ENCODE measurements around the gene PROM1. TPM values are rescaled to one million over a fixed set of nuclear protein-coding genes. Genes with fewer than 3 reads are reported as not detected.

PROM1 gene
- polyA plus RNA-seq, 3 donors: not detected

GRCh38 chr4:16078195-16078760 is 5.5 kb downstream of the PROM1 start:
- Mint-ChIP-seq H3K9me3 (peaks cover 0 to 4% (median under 1%) of the 10 kb centered on the region in 7 donors), H3K36me3 (peaks cover 0 to 3% of the 10 kb centered on the region in 2 donors), H3K4me3 (no peak overlapping the region), H3K27ac (no peak overlapping the region), H3K27me3 (ENCODE audit: low read depth in 3 of 3) (peaks cover 17 to 28% (median 25%) of the 10 kb centered on the region in 3 donors), H3K4me1 (peaks cover 34% of the 10 kb centered on the region)
- TF ChIP-seq CTCF (IDR thresholded peaks at IDR 0.05): no peak
- peaks cover 19 to 20% of the 10 kb centered on the region in 2 donors for H3K27me3 ChIP-seq (ENCODE audit: control insufficient read depth in 2 of 2, insufficient read depth in 2 of 2, low read length in 2 of 2)
- H3K9me3 ChIP-seq (replicated peaks in 1 of 2; ENCODE audit: control insufficient read depth in 1 of 2, insufficient read depth in 1 of 2, low read length in 2 of 2): no peaks in the 10 kb centered on the region
- no peak overlapping the region for H3K9ac ChIP-seq (ENCODE audit: insufficient read depth, low read length, poor library complexity, severe bottlenecking)
- H3K4me1 ChIP-seq (ENCODE audit: control insufficient read depth in 1 of 2, insufficient read depth in 2 of 2, low read length in 2 of 2): peaks cover 25% of the 10 kb centered on the region in 2 donors
- no peaks in the 10 kb centered on the region for H3K79me2 ChIP-seq (ENCODE audit: insufficient read depth, low read length)
- no peaks in the 10 kb centered on the region for H4K20me1 ChIP-seq (ENCODE audit: insufficient read depth, low read length)
- intact Hi-C loops (cut with micrococcal nuclease): no loop called here
- H3K27ac ChIP-seq (ENCODE audit: low read depth in 1 of 2, low read length in 2 of 2): no peak overlapping the region
- H3K4me3 ChIP-seq (replicated peaks in 1 of 3; ENCODE audit: low read depth in 2 of 3, low read length in 3 of 3): no peak overlapping the region
- no peaks in the 10 kb centered on the region for H3K36me3 ChIP-seq (replicated peaks in 1 of 2; ENCODE audit: control insufficient read depth in 1 of 2, insufficient read depth in 2 of 2, low read length in 2 of 2)
- no peak for DNase-seq
- no peak overlapping the region for H2AFZ ChIP-seq (ENCODE audit: insufficient read depth, low read depth, low read length, poor library complexity, severe bottlenecking)
- WGBS (ENCODE audit: insufficient coverage): 54% methylated on average over 4 of the region's 4 CpGs
- H3K4me2 ChIP-seq (replicated peaks; ENCODE audit: extremely low read depth, low read length, poor library complexity, severe bottlenecking): no peak overlapping the region

- no peaks in the 10 kb centered on the region for H3K79me2 ChIP-seq (ENCODE audit: insufficient read depth, low read length)
- 100% methylated on average over 1 of the region's 4 CpGs for WGBS (ENCODE audit: insufficient coverage)
- H3K4me2 ChIP-seq (replicated peaks; ENCODE audit: extremely low read depth, low read length, poor library complexity, severe bottlenecking): no peak overlapping the region
- peaks cover 14 to 15% of the 10 kb centered on the region in 2 donors for H3K27me3 ChIP-seq (ENCODE audit: control insufficient read depth in 2 of 2, insufficient read depth in 2 of 2, low read length in 2 of 2)
- peaks cover 20% of the 10 kb centered on the region in 2 donors for H3K4me1 ChIP-seq (ENCODE audit: control insufficient read depth in 1 of 2, insufficient read depth in 2 of 2, low read length in 2 of 2)
- H3K36me3 Mint-ChIP-seq: peaks cover 0 to 3% of the 10 kb centered on the region in 2 donors
- no peak overlapping the region for H3K9ac ChIP-seq (ENCODE audit: insufficient read depth, low read length, poor library complexity, severe bottlenecking)
- no peak overlapping the region for H3K27ac Mint-ChIP-seq
- no peak overlapping the region for H3K27ac ChIP-seq (ENCODE audit: low read depth in 1 of 2, low read length in 2 of 2)
- intact Hi-C loops (cut with micrococcal nuclease): no loop called here
- no peaks in the 10 kb centered on the region for H3K9me3 ChIP-seq (replicated peaks in 1 of 2; ENCODE audit: control insufficient read depth in 1 of 2, insufficient read depth in 1 of 2, low read length in 2 of 2)
- H3K36me3 ChIP-seq (replicated peaks in 1 of 2; ENCODE audit: control insufficient read depth in 1 of 2, insufficient read depth in 2 of 2, low read length in 2 of 2): no peaks in the 10 kb centered on the region
- no peak for DNase-seq
- H2AFZ ChIP-seq (ENCODE audit: insufficient read depth, low read depth, low read length, poor library complexity, severe bottlenecking): no peak overlapping the region
- no peaks in the 10 kb centered on the region for H4K20me1 ChIP-seq (ENCODE audit: insufficient read depth, low read length)
- no peak for TF ChIP-seq CTCF (IDR thresholded peaks at IDR 0.05)
- H3K4me3 Mint-ChIP-seq: no peak overlapping the region
- H3K4me3 ChIP-seq (replicated peaks in 1 of 3; ENCODE audit: low read depth in 2 of 3, low read length in 3 of 3): no peak overlapping the region
- peaks cover 0 to 3% (median 0%) of the 10 kb centered on the region in 7 donors for H3K9me3 Mint-ChIP-seq
- peaks cover 30% of the 10 kb centered on the region for H3K4me1 Mint-ChIP-seq
- H3K27me3 Mint-ChIP-seq (ENCODE audit: low read depth in 3 of 3): peaks cover 17 to 23% (median 20%) of the 10 kb centered on the region in 3 donors
These were observed 6.0 kb downstream of the PROM1 start for GRCh38 chr4:16077786-16078185.

Measured in CD14-positive monocyte (primary cell).